D721Med (cell line): Measurements from ENCODE around the gene SLCO3A1.

Source experiments
- DNase-seq: peaks from one replicate; pipeline ENCODE4 v3.0.0; 2011; ENCODE audit warnings: low spot score; ENCODE audit not compliant: insufficient read length
- FAIRE-seq: peaks from 2 replicates; lab custom pipeline; 2011; peaks lifted over from hg19 to GRCh38; lab: Jason Lieb, UNC
- TF ChIP-seq, protein P1 (sequence below): IDR thresholded peaks from 2 replicates; pipeline ENCODE4 v1.5.1; 2012; ENCODE audit warnings: mild to moderate bottlenecking, control low read depth; ENCODE audit not compliant: insufficient read depth; ENCODE audit errors: missing control alignments

SLCO3A1 gene

DNA sequence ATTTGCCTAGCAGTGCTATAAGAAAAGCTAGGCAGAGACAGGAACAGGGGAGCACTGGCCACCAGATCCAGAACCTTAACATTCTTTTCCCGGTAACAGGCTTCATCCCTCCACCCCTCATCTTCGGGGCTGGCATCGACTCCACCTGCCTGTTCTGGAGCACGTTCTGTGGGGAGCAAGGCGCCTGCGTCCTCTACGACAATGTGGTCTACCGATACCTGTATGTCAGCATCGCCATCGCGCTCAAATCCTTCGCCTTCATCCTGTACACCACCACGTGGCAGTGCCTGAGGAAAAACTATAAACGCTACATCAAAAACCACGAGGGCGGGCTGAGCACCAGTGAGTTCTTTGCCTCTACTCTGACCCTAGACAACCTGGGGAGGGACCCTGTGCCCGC lies 309.1 kb downstream of the SLCO3A1 start:
- DNase-seq (no peak), FAIRE-seq (no peak)
- TF ChIP-seq, protein P1, sequence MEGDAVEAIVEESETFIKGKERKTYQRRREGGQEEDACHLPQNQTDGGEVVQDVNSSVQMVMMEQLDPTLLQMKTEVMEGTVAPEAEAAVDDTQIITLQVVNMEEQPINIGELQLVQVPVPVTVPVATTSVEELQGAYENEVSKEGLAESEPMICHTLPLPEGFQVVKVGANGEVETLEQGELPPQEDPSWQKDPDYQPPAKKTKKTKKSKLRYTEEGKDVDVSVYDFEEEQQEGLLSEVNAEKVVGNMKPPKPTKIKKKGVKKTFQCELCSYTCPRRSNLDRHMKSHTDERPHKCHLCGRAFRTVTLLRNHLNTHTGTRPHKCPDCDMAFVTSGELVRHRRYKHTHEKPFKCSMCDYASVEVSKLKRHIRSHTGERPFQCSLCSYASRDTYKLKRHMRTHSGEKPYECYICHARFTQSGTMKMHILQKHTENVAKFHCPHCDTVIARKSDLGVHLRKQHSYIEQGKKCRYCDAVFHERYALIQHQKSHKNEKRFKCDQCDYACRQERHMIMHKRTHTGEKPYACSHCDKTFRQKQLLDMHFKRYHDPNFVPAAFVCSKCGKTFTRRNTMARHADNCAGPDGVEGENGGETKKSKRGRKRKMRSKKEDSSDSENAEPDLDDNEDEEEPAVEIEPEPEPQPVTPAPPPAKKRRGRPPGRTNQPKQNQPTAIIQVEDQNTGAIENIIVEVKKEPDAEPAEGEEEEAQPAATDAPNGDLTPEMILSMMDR: no peak

DNA sequence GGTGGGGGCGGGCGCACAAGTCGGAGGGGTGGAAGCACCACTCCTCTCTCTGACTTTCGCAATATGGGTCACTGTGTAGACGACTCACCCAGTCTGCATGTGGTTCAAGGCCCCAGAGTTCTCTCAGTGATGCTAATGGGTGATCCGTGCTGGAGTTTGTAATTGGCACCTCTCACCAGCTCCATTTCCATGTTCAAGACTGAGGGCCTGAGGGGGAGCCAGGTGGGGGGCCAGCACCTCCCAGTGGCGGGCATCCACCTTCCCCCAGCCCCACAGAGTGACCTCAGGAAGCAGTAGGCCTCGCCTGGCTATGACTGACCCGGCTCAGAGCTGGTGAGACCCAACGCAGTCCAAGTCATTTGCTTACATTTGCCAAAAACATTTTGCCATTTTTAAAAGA lies 310.1 kb downstream of the SLCO3A1 start:
- TF ChIP-seq, protein P1: no peak
- no peak for FAIRE-seq
- DNase-seq: no peak

GRCh38 chr15:92164327-92165000 lies 311.0 kb downstream of the SLCO3A1 start:
- FAIRE-seq: no peak
- TF ChIP-seq, protein P1: no peak
- no peak for DNase-seq

GRCh38 chr15:92165001-92165346 lies 311.5 kb downstream of the SLCO3A1 start:
- FAIRE-seq: no peak
- DNase-seq: no peak
- TF ChIP-seq, protein P1: no peak

GRCh38 chr15:92166029-92166428 lies 312.5 kb downstream of the SLCO3A1 start:
- TF ChIP-seq, protein P1: no peak
- no peak for FAIRE-seq

GRCh38 chr15:92166751-92167405 lies 313.4 kb downstream of the SLCO3A1 start:
- DNase-seq (no peak), FAIRE-seq (no peak)
- TF ChIP-seq, protein P1: no peak

More at GRCh38 chr15:92166029-92166428, 312.5 kb downstream of the SLCO3A1 start:
- no peak for DNase-seq

DNA sequence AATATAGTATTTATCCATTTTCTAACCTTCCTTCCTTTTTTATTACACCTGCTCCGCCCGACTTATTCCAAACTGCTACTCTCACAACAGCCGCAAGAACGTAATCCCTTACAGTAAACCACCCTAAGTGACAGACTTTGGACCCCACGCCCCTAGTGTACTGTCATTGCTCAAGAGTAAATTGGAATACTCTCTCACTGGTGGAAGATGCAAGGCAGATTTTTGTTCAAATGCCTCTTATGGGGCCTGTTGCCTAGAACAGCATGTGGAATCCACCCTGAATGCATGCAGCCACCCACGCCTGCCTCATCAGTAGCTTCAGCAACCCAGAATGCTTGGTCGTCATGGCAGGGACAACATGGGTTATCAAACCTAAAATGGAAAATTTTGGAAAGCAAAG lies 313.9 kb downstream of the SLCO3A1 start:
- FAIRE-seq: no peak

More for the DNA sequence above, 313.9 kb downstream of the SLCO3A1 start:
- TF ChIP-seq, protein P1: no peak
- no peak for DNase-seq
